Effector memory CD8-positive, alpha-beta T cell (primary cell): ENCODE results near the gene ABCC1.
A peak's percentile ranks its signal among the peaks of the same experiment; 100 is the strongest.
"Not testable (repeated sequence)": the region's sequence is repeated elsewhere in the genome, so short reads cannot be mapped to it uniquely, and the experiment has no call there.

Experiments
- ATAC-seq: fragments of 150-1000 bp; cut with Tn5 transposase; replicated peaks from 2 replicates; pipeline ENCODE4 v1.10.0; 2021; ENCODE audit warnings: mild to moderate bottlenecking, moderate library complexity
- DNase-seq, 3 experiments: peaks; one replicate each; pipeline ENCODE4 v3.0.0; 2021
- H3K27ac Mint-ChIP-seq, 2 donors: one replicate each; pipeline ENCODE4 v1.8.0; 2022; ENCODE audit warnings: mild to moderate bottlenecking in 2 of 2, mixed read lengths in 2 of 2, moderate library complexity in 2 of 2
- H3K27me3 Mint-ChIP-seq, 2 donors: one replicate each; pipeline ENCODE4 v1.8.0; 2022; ENCODE audit warnings: mixed read lengths in 2 of 2
- H3K36me3 Mint-ChIP-seq: one replicate; pipeline ENCODE4 v1.8.0; 2022; ENCODE audit warnings: mild to moderate bottlenecking, moderate library complexity, mixed read lengths; ENCODE audit not compliant: insufficient read depth
- H3K4me1 Mint-ChIP-seq, 2 donors: one replicate each; pipeline ENCODE4 v1.8.0; 2022; ENCODE audit warnings: low read depth in 2 of 2, mixed read lengths in 2 of 2
- H3K4me3 Mint-ChIP-seq, 2 donors: one replicate each; pipeline ENCODE4 v1.8.0; 2022; ENCODE audit warnings: mild to moderate bottlenecking in 2 of 2, mixed read lengths in 2 of 2, moderate library complexity in 2 of 2
- H3K9me3 Mint-ChIP-seq, 2 donors: one replicate each; pipeline ENCODE4 v1.8.0; 2022; ENCODE audit warnings: mixed read lengths in 2 of 2

Gene ABCC1

DNA sequence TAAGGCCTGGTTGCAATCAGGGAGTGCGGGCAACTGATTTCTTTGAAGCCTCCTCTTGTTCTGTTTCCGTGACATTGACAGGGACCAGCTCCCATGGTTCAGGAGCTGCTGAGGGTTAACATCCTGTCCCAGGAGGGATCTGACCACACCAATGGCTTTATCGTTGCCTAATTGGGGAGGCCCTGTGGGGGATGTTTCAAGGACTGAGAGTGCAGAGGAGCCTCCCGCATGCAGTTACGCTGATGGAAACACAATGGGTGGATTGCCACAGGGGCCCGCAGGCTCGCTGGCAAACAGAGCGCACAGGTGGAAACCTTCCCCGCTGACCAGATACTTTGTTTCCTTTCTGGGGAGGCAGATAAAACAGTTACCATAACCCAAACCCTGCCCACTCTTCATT, 23.8 kb upstream of the ABCC1 start:
- no peak for DNase-seq
- Mint-ChIP-seq H3K27me3 (no peaks in the 10 kb centered on the region), H3K9me3 (no peaks in the 10 kb centered on the region), H3K4me3 (no peak overlapping the region), H3K4me1 (no peaks in the 10 kb centered on the region), H3K27ac (no peak overlapping the region), H3K36me3 (no peaks in the 10 kb centered on the region)
- ATAC-seq = no peak

DNA sequence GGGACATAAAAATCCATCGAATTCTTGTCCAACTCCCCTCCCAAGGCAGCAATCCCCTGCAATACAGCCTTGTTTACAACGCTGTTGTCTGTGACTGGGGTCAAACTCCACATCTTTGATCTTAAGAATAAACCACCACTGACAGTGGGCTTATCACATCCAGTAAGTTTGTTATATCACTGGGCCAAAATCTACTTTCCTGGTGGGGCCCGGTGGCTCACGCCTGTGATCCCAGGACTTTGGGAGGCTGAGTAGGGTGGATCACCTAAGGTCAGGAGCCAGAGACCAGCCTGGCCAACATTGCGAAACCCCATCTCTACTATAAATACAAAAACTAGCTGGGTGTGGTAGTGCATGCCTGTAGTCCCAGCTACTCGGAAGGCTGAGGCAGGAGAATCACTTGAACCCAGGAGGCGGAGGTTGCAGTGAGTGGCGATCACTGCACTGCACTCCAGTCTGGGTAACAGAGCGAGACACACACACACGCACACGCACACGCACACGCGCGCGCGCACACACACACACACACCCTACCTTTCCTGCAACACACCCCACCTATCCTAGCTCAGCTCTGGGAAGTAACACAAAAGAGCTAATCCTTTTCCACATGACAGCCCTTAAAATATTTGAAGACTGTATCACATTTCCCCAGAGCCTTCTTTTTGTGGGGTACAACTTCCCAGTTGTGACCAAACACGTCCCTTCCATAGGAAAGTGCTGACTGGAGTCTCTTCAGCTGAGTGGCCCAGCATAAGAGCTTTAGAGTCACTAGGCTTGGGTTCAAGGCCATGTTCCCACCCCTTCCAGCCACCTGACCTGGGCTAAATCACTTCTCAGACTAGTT, 20.9 kb upstream of the ABCC1 start:
- H3K4me1 Mint-ChIP-seq = no peaks in the 10 kb centered on the region
- H3K27me3 Mint-ChIP-seq = no peaks in the 10 kb centered on the region
- no peaks in the 10 kb centered on the region for H3K9me3 Mint-ChIP-seq
- no peak overlapping the region for H3K27ac Mint-ChIP-seq
- ATAC-seq (no peak), DNase-seq (no peak)
- no peak overlapping the region for H3K4me3 Mint-ChIP-seq
- H3K36me3 Mint-ChIP-seq = no peaks in the 10 kb centered on the region

DNA sequence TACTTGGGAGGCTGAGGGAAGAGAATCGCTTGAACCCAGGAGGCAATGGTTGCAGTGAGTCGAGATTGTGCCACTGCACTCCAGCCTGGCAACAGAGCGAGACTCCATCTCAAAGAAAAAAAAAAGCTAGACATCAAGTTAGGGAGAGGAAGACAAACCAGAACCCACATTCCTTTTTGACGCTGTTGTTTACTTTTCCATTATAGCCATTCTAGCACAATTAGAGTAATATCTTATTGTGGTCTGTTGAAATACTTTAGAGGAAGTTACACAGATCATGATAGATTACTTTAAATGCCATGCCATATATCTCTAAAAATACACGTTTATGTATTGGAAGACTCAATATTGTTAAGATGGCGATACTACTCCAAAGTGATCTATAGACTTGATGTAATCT, 16.5 kb upstream of the ABCC1 start:
- H3K9me3 Mint-ChIP-seq = no peaks in the 10 kb centered on the region
- H3K27ac Mint-ChIP-seq = no peak overlapping the region
- H3K27me3 Mint-ChIP-seq = no peaks in the 10 kb centered on the region
- H3K4me3 Mint-ChIP-seq = no peak overlapping the region
- ATAC-seq (no peak), DNase-seq (no peak)
- no peaks in the 10 kb centered on the region for H3K36me3 Mint-ChIP-seq
- H3K4me1 Mint-ChIP-seq = no peaks in the 10 kb centered on the region

DNA sequence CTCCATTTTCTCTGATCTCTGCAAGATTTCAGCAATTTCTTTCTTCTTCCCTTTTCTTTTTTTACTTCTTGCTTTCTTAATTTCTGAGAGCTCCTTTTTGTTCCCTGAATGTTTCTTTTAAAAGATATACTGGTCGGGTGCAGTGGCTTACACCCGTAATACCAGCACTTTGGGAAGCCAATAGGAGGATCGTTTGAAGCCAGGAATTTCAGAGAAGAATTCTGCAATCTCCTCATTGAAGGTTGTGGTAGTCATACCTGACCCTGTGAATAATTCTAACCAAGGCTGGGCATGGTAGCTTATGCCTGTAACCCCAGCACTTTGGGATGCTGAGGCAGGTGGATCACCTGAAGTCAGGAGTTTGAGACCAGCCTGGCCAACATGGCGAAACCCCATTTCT, 15.6 kb upstream of the ABCC1 start:
- Mint-ChIP-seq H3K4me1 (no peaks in the 10 kb centered on the region), H3K9me3 (no peaks in the 10 kb centered on the region), H3K27me3 (no peaks in the 10 kb centered on the region), H3K27ac (no peak overlapping the region), H3K4me3 (no peak overlapping the region), H3K36me3 (no peaks in the 10 kb centered on the region)
- no peak for ATAC-seq
- DNase-seq = no peak

DNA sequence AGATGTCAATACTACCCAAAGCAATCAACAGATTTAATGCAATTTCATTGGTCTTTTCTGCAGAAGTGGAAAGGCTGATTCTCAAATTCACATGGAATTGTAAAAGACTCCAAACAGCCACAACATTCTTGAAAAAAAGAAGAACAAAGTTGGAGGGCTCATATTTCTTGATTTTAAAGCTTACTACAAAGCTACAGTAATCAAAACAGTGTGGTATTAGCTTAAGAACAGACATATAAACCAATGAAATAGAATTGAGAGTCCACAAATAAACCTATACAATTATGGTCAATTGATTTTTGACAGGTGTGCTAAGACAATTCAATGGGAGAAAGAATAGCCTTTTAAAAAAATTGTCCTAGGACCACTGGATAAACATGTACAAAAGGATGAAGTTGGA, 14.4 kb upstream of the ABCC1 start:
- Mint-ChIP-seq H3K27ac (no peak overlapping the region), H3K9me3 (no peaks in the 10 kb centered on the region), H3K4me3 (no peak overlapping the region), H3K4me1 (no peaks in the 10 kb centered on the region), H3K27me3 (no peaks in the 10 kb centered on the region), H3K36me3 (no peaks in the 10 kb centered on the region)
- DNase-seq (no peak), ATAC-seq (no peak)

DNA sequence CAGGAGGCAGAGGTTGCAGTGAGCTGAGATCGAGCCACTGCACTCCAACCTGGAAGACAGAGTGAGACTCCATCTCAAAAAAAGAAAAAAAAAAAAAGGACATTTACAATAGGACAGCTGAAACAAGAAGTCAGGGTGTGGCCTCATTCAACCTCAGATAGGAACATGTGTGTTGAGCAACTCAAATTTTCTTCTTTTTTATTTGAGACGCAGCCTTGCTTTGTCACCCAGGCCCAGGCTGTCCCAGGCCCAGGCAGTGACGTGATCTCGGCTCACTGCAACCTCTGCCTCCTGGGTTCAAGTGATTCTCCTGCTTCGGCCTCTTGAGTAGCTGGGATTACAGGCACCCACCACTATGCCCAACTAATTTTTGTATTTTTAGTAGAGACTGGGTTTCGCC, 12.6 kb upstream of the ABCC1 start:
- H3K27ac Mint-ChIP-seq = not testable (repeated sequence)

DNA sequence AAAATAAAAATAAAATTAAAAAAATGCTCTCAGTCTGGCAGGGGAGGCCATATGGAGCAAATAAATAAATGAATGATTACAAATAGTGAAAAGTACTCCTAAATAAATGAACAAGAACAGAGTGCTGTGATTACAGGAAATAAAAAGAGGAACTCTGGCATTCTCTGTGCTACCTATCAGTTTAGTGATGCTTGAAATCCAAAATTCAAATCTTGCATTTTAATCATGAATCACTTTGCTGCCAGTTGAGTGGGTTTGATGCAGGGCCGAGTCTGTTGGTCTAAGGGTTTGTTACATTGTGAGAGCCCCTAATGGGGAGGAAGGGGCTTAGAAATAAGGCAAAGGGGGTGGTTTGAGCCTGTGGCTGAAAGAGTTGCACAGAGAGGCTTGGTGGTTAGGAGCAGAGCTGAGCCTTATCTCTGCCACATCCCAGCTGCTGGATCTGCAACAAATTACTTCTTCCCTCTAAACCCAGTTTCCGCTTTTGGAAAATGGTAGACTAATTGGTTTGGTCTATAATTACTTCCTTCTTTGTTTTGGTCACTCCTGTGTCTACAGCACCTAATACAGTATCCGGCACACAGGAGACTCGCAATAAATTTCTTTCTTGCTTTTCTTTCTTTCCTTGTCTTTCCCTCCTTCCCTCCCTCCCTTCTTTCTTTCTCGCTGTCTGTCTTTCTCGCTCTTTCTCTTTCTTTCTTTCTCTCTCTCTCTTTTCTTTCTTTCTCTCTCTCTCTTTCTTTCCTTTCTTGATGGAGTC, 6.3 kb upstream of the ABCC1 start:
- Mint-ChIP-seq H3K4me1 (no peaks in the 10 kb centered on the region), H3K27me3 (no peaks in the 10 kb centered on the region), H3K27ac (no peak overlapping the region), H3K36me3 (no peaks in the 10 kb centered on the region), H3K9me3 (no peaks in the 10 kb centered on the region), H3K4me3 (no peak overlapping the region)
- ATAC-seq (no peak), DNase-seq (no peak)

More for the DNA sequence above, 12.6 kb upstream of the ABCC1 start:
- H3K4me3 Mint-ChIP-seq, H3K9me3 Mint-ChIP-seq, ATAC-seq, DNase-seq, H3K27me3 Mint-ChIP-seq, H3K4me1 Mint-ChIP-seq, H3K36me3 Mint-ChIP-seq: not testable (repeated sequence)

DNA sequence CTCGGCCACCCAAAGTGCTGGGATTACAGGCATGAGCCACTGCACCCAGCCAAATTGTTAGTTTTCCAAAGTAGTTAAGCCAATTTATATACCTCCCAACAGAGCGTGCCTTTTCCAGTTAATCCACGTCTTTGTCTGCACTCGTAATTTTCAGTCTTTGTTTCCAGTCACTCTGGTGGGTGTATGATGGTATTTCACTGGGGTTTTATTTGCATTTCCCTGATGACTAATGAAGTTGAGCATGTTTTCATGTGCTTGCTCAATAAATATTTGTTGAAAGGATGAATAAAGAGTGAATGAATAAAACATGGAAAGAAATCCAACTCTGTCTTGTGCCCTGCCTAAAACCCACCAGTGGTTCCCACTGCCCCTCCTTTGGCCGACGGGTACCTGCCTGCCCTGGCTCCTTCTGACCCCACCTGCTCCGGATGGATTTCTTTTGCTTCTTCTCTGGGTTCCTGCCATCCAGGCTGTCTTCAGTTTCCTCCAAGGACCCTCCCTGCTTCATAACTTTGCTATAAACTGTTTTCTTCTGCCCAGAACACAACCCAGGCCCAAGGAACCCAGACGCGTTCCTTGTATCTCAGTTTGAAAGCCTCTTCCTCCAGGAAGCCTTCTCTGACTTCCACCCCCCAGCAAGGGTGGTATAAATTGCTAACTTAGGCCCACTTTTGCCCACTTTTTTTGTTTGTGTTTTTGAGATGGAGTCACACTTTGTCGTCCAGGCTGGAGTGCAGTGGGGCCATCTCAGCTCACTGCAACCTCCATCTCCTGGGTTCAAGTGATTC, 3.0 kb upstream of the ABCC1 start:
- peaks cover 17 to 19% of the 10 kb centered on the region in 2 donors for H3K4me1 Mint-ChIP-seq
- H3K27me3 Mint-ChIP-seq = no peaks in the 10 kb centered on the region
- H3K27ac Mint-ChIP-seq = peak overlapping the region in 1 of 2 donors; percentile 27
- H3K9me3 Mint-ChIP-seq = no peaks in the 10 kb centered on the region
- ATAC-seq (no peak), DNase-seq (no peak)
- peaks cover 17% of the 10 kb centered on the region for H3K36me3 Mint-ChIP-seq
- H3K4me3 Mint-ChIP-seq = no peak overlapping the region

DNA sequence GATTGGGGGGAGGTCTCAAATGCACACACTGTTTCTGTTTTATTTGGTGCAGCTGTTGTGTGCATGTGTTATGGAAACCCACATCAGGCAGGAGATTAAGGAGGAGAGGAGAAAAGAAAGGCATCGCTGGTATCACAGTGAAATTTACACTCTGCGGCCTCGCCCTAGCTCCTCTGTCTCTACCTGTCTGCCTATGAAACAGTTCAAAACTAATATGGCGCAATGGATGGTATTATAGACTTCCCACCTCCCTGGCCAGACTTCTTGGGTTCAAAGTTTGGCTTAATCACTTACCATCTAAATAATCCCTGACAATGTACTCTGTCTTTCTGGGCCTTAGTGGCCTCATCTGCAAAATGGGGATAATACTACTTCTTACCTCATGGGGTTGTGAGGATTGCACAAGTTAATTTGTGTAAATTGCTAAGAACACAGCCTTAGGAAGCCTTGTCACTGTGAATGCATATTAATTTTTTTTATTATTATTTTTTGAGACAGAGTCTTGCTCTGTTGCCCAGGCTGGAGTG, 1.4 kb upstream of the ABCC1 start:
- Mint-ChIP-seq H3K4me3 (no peak overlapping the region), H3K27me3 (no peaks in the 10 kb centered on the region), H3K4me1 (peaks cover 28% of the 10 kb centered on the region in 2 donors), H3K9me3 (no peaks in the 10 kb centered on the region), H3K36me3 (peaks cover 17% of the 10 kb centered on the region), H3K27ac (peak overlapping the region in 1 of 2 donors; percentile 98)
- ATAC-seq = no peak
- DNase-seq = no peak

DNA sequence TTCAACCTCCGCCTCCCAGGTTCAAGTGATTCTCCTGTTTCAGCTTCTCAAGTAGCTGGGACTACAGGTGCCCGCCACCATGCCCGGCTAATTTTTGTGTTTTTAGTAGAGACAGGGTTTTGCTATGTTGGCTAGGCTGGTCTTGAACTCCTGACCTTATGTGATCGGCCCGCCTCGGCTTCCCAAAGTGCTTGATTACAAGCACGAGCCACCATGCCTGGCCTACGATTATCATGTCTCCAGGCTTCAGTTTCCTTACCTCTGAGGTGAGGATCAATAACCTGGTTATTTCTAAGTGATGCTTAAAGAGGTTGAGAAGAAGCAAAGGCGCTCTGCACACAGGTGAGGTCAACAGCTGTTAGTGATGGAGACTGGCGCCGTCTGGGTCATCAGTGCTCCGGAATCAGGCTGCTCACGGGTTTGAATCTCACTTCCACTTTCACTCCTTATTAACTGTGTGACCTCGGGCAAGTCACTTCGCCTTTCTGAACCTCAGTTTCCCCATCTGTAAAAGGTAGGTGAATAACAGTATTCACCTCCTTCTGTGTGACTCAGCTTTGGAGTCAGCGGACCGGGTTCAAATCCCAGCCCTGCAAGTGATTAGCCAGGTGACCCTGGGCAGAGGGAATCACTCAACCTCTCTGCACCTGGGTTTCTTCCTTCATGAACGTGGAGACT, 745 bp upstream of the ABCC1 start:
- H3K27ac Mint-ChIP-seq = peak overlapping the region; percentile 96 to 98
- DNase-seq (no peak), ATAC-seq (no peak)
- H3K4me1 Mint-ChIP-seq = peaks cover 28 to 32% of the 10 kb centered on the region in 2 donors
- H3K27me3 Mint-ChIP-seq = no peaks in the 10 kb centered on the region
- peak overlapping the region; percentile 93 to 94 for H3K4me3 Mint-ChIP-seq
- H3K9me3 Mint-ChIP-seq = no peaks in the 10 kb centered on the region
- peaks cover 17% of the 10 kb centered on the region for H3K36me3 Mint-ChIP-seq

DNA sequence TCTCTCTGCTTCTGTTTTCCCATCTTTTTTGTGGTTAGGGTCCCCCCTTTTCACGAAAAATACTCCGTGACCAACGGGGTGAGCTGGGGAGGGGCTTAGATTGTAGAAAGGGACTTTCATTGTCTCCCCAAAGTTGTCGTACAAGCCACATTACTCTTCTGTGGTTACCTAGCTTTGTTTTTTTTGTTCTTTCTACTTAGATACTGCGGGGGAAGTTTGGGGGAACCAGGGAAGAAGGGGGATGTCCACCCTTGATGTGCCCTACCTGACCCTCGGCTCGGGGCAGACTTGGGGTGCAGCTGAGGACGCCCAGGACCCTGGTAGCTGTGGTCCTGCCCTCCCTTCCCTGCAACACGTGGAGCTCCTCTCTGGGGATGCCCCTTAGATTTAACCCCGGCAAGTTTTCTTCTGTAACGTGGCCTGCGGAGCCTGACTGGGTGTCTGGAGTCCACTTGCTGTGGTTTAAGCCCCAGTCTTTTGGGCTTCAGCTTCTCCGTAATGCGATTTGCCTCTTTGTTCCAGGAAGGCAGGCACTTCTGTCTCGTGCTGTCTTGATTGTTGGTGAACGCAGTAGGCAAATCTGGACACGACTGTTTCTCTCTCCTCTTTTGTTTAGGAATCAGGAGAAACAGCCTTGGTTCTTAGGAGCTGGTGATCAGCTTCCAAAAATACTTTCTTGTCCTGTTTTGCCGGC, 892 bp downstream of the ABCC1 start:
- H3K4me3 Mint-ChIP-seq = peak overlapping the region; percentile 86 to 95
- DNase-seq = peak; percentile 31 to 48 (median 36)
- no peaks in the 10 kb centered on the region for H3K27me3 Mint-ChIP-seq
- peak; percentile 63 for ATAC-seq
- no peaks in the 10 kb centered on the region for H3K9me3 Mint-ChIP-seq
- peaks cover 33 to 36% of the 10 kb centered on the region in 2 donors for H3K4me1 Mint-ChIP-seq
- H3K27ac Mint-ChIP-seq = peak overlapping the region; percentile 95 to 96
- peaks cover 22% of the 10 kb centered on the region for H3K36me3 Mint-ChIP-seq

DNA sequence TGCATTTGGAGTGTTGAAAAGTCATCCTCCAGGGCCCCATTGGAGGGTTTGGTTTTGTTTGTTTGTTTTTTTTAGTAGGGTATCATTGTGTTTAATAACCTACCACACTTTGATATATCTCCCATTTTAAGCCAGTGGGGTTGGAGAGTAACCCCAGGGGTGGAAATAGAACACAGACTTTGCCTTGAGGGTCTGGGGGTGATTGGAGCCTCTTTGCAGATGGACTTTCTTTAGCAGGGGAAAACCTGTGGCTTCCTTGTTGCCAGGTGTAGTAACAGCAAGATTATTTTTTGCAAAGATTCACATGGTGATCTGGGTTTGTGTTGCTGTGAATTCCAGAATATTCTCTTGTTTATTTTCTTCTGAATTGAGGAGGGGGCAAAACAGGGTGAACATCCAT, 1.5 kb downstream of the ABCC1 start:
- Mint-ChIP-seq H3K36me3 (peaks cover 25% of the 10 kb centered on the region), H3K27me3 (no peaks in the 10 kb centered on the region), H3K4me3 (peak overlapping the region; percentile 86 to 95), H3K27ac (peak overlapping the region; percentile 95 to 96), H3K4me1 (peaks cover 38 to 42% of the 10 kb centered on the region in 2 donors), H3K9me3 (no peaks in the 10 kb centered on the region)
- no peak for DNase-seq
- ATAC-seq = no peak
